ENCODE results near the gene AXIN2. TPM values are rescaled to one million over a fixed set of nuclear protein-coding genes. Genes with fewer than 3 reads are reported as not detected.

AXIN2 gene
- total RNA-seq, 1 donor from 2014 or later, result 44.8 TPM

DNA sequence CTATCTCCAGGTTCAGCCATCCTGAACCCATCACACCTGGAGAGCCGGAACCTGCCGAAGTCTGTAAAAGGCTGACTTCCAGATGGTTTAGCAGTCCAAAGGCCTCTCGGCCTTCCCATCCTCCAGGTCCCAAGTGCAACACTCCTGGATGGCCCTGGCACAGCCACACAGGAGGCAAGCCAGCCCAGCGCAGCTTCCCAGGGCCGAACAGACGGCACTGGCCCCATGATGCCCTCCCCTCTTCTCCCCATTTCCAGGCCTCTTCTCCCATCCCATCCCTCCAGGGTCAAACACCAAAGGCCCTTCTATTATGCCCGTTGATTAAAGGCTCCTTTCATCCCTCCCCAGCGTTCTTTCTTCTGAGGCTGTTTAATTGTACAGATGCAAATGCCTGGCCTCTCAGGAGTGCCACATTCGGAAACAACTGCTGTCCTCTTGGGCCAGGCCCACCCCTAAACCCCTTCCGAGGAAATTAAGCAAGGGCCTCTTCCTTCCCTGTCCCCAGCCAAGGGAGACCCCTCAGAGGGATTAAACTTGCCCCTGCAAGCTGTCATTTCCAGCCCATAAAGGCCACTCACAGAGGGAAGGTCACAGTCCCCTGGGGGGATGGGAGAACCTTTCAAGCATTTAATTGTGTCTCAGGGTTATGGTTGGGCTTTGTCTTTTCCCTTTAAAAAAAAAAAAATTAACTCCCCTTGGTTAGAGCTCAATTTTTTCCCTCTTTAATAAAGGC lies 30.8 kb downstream of the AXIN2 start:
- Mint-ChIP-seq H3K4me1 (ENCODE audit: unreplicated experiment) (peaks cover 21% of the 10 kb centered on the region), H3K36me3 (ENCODE audit: low read depth, unreplicated experiment) (peaks cover 40% of the 10 kb centered on the region), H3K27me3 (ENCODE audit: unreplicated experiment) (peaks cover 7% of the 10 kb centered on the region), H3K9me3 (ENCODE audit: unreplicated experiment) (no peaks in the 10 kb centered on the region), H3K4me3 (ENCODE audit: unreplicated experiment) (no peak overlapping the region), H3K27ac (ENCODE audit: unreplicated experiment) (no peak overlapping the region)
- DNase-seq (ENCODE audit: low spot score), result no peak
- TF ChIP-seq CTCF (IDR thresholded peaks at IDR 0.05; ENCODE audit: unreplicated experiment), result no peak

- H3K4me3 Mint-ChIP-seq (ENCODE audit: unreplicated experiment), result no peak overlapping the region
Measured at GRCh38 chr17:65529761-65530522, 31.5 kb downstream of the AXIN2 start.

GRCh38 chr17:65529040-65529633 lies 32.3 kb downstream of the AXIN2 start:
- H3K27me3 Mint-ChIP-seq (ENCODE audit: unreplicated experiment), result peaks cover 7% of the 10 kb centered on the region
- H3K4me1 Mint-ChIP-seq (ENCODE audit: unreplicated experiment), result peaks cover 26% of the 10 kb centered on the region
- no peak for TF ChIP-seq CTCF (IDR thresholded peaks at IDR 0.05; ENCODE audit: unreplicated experiment)
- H3K27ac Mint-ChIP-seq (ENCODE audit: unreplicated experiment), result no peak overlapping the region
- peaks cover 28% of the 10 kb centered on the region for H3K36me3 Mint-ChIP-seq (ENCODE audit: low read depth, unreplicated experiment)
- H3K4me3 Mint-ChIP-seq (ENCODE audit: unreplicated experiment), result peak overlapping the region; percentile 7
- no peak for DNase-seq (ENCODE audit: low spot score)
- H3K9me3 Mint-ChIP-seq (ENCODE audit: unreplicated experiment), result no peaks in the 10 kb centered on the region

More at GRCh38 chr17:65529761-65530522, 31.5 kb downstream of the AXIN2 start:
- TF ChIP-seq CTCF (IDR thresholded peaks at IDR 0.05; ENCODE audit: unreplicated experiment), result no peak
- peaks cover 33% of the 10 kb centered on the region for H3K36me3 Mint-ChIP-seq (ENCODE audit: low read depth, unreplicated experiment)
- peak overlapping the region; percentile 8 for H3K27ac Mint-ChIP-seq (ENCODE audit: unreplicated experiment)
- DNase-seq (ENCODE audit: low spot score), result no peak
- peaks cover 7% of the 10 kb centered on the region for H3K27me3 Mint-ChIP-seq (ENCODE audit: unreplicated experiment)
- H3K4me1 Mint-ChIP-seq (ENCODE audit: unreplicated experiment), result peaks cover 21% of the 10 kb centered on the region
- H3K9me3 Mint-ChIP-seq (ENCODE audit: unreplicated experiment), result no peaks in the 10 kb centered on the region

DNA sequence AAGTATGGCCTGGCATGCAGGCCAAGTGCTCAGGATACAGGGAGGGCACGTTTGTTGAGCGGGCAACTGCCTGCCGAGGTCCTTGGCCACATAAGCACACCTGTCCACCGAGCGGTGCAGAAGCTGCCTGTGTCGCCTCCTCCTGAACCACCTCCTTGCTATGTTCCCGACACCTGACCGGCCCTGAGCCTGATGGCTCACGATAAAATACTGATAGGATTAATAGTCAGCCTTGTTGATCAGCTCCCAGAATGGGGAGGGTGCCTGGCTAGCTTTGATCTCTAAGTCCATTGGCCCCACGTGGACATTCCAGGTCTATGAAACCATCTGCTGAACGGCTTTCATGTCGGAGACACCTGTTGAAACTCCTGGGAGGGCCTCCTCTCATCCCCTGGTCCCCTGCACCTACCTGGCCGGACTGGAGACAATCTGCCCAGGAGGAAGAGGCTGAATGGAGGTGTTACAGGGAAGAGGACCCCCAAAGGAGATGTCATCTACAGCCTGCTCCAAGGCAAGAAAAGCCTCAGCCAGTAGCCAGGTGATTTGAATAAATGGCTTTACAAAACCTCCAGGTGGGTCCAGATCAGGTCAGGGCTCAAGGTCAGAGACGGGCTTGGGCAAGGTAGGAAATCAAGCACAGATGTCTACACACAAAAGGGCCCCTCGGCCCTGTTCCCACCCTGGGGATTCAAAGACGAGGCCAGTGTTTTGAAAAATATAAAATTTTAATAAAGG lies 33.4 kb downstream of the AXIN2 start:
- peaks cover 7% of the 10 kb centered on the region for H3K27me3 Mint-ChIP-seq (ENCODE audit: unreplicated experiment)
- peaks cover 31% of the 10 kb centered on the region for H3K4me1 Mint-ChIP-seq (ENCODE audit: unreplicated experiment)
- no peak overlapping the region for H3K27ac Mint-ChIP-seq (ENCODE audit: unreplicated experiment)
- H3K4me3 Mint-ChIP-seq (ENCODE audit: unreplicated experiment), result no peak overlapping the region
- TF ChIP-seq CTCF (IDR thresholded peaks at IDR 0.05; ENCODE audit: unreplicated experiment), result no peak
- DNase-seq (ENCODE audit: low spot score), result no peak
- H3K36me3 Mint-ChIP-seq (ENCODE audit: low read depth, unreplicated experiment), result peaks cover 23% of the 10 kb centered on the region
- no peaks in the 10 kb centered on the region for H3K9me3 Mint-ChIP-seq (ENCODE audit: unreplicated experiment)
